VCaP (cell line): ENCODE measurements around the gene C14orf119.
A peak's percentile ranks its signal among the peaks of the same experiment; 100 is the strongest.

ENCODE experiments used
- H3K27ac ChIP-seq: fragments of 450-650 bp; 2 replicates; pipeline ENCODE4 v1.5.1; 2017
- CTCF ChIP-seq: fragments of 450-650 bp; conservative IDR thresholded peaks from 2 replicates; pipeline ENCODE4 v1.5.1; 2017; ENCODE audit warnings: mild to moderate bottlenecking, moderate library complexity

Gene C14orf119

GRCh38 chr14:23127861-23128260 is 32.6 kb downstream of the C14orf119 start:
- TF ChIP-seq CTCF = no peak
- no peak overlapping the region for H3K27ac ChIP-seq

- TF ChIP-seq CTCF = no peak
- H3K27ac ChIP-seq = peak overlapping the region; percentile 54
Measured at GRCh38 chr14:23128969-23129758, 33.9 kb downstream of the C14orf119 start.

DNA sequence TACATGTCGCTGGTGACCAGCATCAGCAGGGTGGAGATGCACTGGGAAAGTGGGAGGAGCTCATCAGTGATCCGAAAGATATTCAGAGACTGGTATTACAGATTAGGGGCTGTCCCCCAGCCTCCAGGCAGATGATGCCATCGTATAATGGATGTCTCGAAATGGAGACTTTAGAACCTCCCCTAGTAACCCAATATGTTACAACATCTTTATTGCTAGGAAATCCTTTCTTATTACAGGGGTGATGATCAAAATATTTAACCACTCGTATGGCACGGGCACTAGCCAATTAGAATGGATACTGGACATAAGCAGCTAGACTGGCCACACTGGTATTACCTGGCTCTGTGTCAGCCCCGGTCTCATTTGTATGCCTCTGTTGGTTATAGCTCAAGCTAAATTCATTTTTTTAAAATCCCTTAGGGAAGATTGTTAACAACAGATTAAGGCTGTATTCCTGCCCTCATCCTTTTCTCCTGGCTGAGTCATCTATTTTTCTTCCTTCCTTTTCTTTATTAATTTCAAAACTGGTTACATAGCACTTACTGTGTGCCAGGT is 34.5 kb downstream of the C14orf119 start:
- H3K27ac ChIP-seq = peak overlapping the region; percentile 54
- no peak for TF ChIP-seq CTCF

DNA sequence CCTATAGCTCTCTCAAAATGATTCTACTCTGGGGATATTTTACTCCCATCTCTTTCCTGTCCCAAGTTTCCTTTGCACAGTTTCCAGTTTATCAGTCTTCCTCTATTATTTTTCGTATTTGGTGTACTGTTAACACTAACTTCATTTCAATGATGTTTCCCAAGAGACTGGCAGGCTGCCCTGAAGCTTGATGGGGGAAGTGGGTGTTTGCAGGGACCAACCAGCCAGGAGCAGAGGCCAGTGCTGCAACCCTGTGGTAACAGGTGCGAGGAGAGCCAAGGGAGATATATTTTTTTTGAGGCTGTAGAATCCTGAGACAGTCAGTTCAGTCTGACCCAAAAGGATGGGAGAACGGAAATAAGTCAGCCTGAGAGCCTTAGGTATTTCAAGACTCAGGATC is 35.6 kb downstream of the C14orf119 start:
- H3K27ac ChIP-seq = peak overlapping the region; percentile 54
- TF ChIP-seq CTCF = no peak

- H3K27ac ChIP-seq = peak overlapping the region; percentile 54; the same call in 1 of the 2 replicates
- TF ChIP-seq CTCF = no peak
Measured at GRCh38 chr14:23131482-23131881, 36.2 kb downstream of the C14orf119 start.

- no peak for TF ChIP-seq CTCF
- H3K27ac ChIP-seq = no peak overlapping the region
Measured at GRCh38 chr14:23132970-23133369, 37.7 kb downstream of the C14orf119 start.

DNA sequence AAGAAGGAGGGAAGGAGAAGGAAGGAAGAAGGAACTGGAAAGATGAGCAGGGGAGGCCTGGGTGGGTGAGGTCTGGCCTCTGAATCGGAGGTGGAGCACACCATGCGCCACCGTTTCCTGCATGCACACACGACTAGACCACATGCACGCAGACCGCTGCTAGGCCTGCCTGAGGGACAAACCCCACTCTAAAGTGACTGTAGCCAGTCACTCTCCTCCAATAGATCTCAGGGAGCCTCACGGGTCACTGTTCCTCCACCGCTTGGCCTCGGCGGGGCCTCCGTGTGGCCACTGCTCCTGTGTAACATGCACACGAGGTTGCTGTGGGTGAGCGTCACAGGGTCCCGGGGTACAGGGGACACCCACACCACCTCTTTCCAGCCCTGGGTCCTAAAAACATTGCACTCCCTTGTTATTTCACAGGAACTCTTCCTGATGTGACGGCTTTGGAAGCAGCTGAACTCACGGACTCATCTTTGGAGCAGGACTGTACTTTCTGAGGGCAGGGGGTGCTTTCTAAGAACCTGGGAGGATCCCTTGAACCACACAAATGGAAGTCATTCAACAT is 41.3 kb downstream of the C14orf119 start:
- TF ChIP-seq CTCF = no peak
- H3K27ac ChIP-seq = no peak overlapping the region
